Erythroblast (primary cell): ENCODE results near the gene AZIN2.

Experiments used
- GATA1 ChIP-seq: IDR thresholded peaks from 2 replicates; pipeline ENCODE4 v1.6.1; 2011; ENCODE audit warnings: low read depth, mild to moderate bottlenecking, control low read depth, low read length, moderate library complexity
- POLR2A ChIP-seq: IDR thresholded peaks from 2 replicates; pipeline ENCODE4 v1.6.1; 2011; ENCODE audit warnings: mild to moderate bottlenecking, low read length

GRCh38 chr1:33099290-33100118 lies 18.6 kb downstream of the AZIN2 start:
- TF ChIP-seq POLR2A = no peak
- TF ChIP-seq GATA1 = no peak
